Activated CD8-positive, alpha-beta memory T cell treated with anti-CD3 and anti-CD28 coated beads for 1 hour (primary cell): Measurements from ENCODE around the gene CCN6.

Experiments
- DNase-seq, 2 donors: peaks; one replicate each; pipeline ENCODE4 v3.0.0-alpha.2; 2020; ENCODE audit warnings: low read depth in 1 of 2; ENCODE audit errors: extremely low read depth in 1 of 2

Gene CCN6

DNA sequence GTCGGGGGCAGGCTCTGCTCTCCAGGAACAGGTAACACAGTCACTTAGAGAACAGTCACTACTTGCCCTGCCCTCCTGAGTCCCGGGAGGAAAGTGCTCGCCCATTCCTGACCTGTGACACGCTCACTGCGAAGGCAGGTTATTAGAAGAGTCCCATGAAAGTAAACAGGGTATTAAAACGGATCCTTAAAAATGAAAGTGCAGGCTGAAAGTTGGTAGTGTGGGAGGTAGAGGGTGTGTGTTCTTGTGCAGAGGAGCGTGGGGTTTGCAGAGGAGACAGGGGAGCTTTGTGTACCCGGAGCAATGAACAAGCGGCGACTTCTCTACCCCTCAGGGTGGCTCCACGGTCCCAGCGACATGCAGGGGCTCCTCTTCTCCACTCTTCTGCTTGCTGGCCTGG is at the start of gene CCN6:
Gene CCN6 (plus strand): TSS at position 104 of the 400 bp plus-strand sequence. CDS start 254 bp downstream, at position 358.
- no peak for DNase-seq

DNA sequence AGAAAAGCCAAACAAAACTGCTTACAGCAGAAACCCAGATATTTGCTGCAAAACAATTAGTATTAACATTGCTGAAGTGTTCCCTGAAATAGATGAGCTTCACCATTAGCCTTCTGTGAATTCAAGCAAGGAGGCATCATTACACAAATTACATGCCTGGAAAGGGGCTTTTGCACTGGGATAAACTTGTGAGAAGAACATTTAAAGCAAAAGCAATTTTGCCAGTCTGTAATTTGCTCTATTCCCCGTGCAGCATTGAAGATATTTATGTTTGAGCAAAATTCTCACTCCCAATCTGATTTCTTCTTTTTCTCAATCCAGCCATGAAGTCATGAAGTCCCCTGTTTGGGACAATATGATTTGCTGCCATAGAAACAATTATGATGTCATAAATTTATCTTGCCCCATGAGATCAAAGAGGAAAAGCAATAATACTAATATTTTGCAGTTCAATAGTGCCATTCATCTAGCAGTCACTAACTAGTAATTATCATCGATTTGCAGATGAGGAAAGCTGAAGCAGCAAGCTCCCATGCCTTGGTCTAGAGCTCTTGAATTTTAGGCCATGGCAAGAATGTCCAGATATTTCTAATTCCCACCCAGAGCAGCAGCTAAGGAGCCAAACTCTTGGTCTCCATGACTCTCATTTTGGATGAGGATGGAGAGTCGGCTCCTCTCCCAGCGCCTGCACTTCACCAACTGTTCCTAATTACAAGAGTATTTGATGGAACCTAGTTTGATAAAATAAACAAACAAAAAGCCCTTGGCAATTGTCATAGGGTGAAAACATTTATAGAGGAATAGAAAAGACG is 49.5 kb upstream of the CCN6 start:
- DNase-seq: no peak

DNA sequence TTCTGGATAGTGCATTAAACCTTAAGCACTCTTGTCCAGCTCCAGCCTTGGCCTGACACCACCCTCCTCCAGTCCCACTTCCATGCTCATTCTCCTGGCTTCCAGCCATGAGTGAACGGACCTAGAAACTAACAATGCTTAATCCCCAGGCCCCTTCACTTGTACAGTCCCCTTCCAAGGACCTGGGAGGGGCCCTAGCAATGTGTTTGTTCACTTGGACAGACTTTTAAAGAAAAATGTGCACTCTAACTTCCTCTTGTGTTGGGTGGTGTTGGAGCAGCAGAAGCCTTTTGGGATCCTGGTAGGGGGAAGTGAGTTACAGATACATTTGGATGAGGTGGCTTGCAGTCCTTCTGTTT is 48.9 kb upstream of the CCN6 start:
- no peak for DNase-seq

DNA sequence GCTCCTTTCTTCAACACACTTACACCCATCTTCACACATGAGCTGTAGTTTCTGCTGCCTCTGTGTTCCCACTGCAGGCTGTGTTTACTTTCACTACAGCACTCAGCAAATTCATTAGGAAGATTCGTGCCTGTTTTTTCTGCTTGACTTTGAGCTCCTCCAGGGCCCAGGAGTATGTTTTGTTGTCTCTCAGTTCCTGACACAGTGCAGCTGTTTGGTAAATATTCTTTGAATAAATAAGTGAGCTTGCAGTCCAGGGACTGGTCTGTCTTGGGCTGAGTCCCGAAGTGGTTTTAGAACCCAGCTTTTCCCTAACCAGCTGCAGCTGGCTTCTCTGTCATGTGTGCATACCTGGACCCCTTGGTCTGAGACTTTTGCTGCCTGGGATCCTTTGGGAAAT is 46.6 kb upstream of the CCN6 start:
- DNase-seq: no peak

DNA sequence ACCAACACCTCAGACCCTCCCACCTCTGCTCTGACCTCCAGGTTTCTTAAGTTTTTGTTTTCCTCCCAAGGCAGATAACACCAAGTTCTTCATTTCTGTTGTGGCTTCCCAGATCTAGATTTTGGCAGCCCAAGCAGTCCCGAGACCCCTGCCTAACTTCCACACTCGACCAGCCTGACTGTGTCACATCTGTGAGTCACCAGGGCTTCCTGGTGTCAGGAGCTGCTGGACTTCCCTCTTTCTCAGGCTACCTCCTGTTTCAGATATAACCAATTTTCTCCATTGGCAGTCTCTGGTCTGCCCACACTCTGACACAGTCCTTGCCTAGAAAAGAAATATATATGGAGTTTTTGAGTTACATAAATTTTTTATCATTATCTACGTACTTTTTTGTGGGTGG is 46.1 kb upstream of the CCN6 start:
- DNase-seq: no peak

DNA sequence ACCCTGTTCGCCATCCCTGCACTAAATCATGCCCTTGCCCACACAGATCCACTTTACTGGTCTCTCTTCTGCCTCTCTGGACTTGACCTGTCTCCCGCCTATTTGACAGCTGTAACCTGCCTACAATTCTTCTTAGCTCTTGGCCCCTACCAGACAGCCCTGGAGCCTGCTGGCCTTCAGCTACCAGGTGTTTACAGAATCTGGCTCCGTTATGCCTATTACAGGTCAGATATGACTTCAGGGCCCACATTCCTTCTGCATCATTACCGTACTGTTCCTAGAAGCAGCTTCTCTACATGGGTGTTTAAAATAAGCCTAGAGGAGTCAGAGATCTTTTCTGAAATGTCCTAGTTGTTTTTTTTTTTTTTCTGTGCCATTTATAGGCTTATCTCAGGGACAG is 45.4 kb upstream of the CCN6 start:
- DNase-seq: no peak

DNA sequence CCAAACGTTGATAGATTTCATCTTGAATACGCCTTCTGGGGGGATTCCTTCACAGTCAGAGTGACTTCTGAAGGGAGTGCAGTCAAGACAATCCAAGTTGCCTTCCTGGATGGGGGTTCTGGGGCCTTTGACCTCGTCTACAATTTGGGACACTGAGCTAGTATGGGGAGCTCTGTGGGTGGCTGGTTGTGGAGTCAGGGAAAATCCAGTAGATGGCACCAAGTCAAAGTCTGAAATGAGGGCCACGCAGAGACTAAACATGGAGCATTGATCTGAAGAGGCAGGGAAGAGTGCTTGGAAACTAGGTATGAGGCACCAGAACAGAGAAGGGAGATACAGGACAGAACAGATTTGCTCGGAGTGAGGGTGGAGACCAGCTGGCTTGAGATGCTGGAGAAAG is 43.6 kb upstream of the CCN6 start:
- no peak for DNase-seq

DNA sequence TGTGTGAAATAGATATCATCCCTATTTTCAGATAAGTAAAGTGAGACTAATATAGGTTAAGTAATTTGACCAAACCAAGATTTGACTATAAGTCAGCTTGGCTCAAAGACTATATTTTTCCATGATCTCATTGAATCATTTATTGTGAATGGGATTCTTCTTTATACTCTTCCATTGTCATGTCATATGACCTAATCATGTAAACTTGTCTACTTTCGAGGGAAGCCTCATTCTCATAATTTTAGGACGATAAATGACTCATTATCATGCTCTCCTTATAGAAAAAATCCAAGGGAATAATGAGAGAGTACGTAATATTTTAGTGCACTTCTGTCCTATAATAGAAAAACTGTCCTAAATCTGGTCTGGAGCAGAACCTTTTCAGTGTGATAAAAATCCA is 40.9 kb upstream of the CCN6 start:
- no peak for DNase-seq

DNA sequence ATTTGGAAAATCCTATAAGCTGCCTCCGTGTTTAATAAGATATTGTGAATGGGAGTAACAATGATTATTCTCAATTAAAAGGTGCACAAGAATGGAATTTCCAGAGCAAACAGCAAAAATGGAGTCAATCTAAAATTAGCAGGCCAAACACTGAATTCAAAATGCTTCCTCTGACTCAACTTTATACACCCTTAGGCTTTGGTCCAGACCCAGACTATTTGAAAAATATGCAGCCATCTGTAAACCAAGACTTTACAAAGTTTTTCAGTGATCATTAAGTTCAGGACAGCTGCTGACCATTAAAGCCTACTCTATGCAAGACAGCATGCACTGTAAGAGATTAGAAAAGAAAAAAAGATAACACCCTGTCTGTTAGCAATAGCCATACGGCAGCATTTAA is 39.4 kb upstream of the CCN6 start:
- no peak for DNase-seq

DNA sequence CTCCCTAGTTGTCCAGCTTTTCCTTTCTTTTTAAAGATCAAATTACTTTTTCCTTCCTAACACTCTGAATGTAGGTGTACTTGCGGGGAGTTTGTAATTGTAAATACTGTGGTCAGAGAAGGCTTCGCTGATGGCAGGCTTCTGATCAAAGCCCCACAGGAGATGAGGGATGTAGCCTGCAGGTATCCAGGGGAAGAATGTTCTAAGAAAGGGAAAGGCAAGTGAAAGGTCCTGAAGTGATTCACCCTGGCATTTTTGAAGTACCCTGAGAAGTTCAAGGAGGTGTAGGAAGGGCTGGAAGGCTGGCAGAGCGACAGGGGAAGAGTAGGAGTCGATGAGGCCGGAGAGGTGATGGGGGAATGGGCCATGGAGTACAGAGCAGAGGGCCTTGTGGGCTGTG is 38.2 kb upstream of the CCN6 start:
- no peak for DNase-seq

DNA sequence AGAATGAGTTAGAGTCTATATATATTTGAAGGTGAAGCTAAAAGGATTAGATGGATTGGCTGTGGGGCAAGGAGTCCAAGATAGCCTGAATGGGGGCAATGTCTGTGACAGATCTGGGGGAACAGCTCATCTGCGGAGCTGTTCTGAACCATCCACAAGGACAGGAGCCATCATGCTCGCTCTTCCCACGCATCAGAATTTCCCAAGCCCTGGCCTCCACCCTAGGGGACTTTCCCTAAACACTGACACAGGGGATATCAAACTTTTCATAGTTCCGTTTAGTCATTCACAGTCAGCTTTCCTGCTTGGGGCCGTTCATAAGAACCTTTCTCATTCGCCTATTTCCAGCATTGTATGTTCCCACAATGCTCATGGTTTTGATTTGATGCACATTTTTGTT is 37.6 kb upstream of the CCN6 start:
- no peak for DNase-seq

DNA sequence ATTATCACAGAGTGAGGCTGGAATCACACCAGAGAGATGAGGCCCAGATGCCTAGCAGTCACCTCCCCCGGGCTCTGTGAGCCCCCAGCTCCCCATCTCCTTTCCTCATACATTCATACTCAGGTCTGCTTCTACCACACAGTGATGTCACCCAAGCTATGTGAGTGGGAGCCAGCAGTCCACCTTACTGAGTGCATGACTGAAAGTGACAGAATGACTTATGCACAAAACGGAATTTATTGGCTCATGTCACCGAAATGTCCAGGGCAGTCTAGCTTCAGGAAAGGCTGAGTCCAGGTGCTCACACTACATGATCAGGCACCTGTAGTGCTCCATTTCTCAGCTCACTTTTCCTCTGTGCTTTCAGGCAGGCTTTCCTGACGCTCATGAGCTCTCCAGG is 36.7 kb upstream of the CCN6 start:
- DNase-seq: no peak

DNA sequence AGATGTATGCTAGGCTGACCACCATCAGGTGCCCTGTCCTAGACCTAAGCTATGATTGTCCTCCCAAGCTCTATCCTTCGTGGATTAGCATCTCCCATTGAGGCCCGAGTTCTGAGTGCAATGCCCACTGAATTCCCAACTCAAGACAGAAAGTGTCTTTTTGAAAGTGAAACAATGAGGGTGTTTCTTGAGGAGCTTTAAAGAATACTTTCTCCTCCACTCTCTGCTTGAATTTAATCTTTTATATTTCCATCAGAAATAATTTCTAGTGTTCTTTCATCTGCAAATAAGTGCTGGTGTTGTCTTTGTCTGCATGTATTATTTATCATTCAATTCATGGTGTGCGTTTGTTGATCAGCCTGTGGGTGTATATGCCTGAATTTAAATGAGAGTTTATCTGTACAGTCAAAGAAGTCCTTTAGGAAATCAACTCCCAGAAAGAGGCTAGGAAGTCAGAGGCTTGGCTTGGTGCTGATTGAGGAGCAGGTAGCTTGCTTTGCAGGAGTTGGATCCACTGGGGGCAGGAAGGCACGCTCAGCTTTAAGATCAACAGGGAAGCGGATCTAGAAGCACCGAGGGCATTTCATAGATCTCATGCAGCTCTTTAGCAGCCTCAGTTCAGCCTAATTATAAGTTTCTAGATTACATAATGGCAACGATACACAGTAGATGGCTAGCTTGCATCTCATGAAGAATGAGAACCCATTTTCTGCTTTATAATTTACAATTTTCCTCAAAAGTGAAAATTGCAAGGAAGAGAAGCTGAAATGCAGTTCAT is 36.0 kb upstream of the CCN6 start:
- no peak for DNase-seq

DNA sequence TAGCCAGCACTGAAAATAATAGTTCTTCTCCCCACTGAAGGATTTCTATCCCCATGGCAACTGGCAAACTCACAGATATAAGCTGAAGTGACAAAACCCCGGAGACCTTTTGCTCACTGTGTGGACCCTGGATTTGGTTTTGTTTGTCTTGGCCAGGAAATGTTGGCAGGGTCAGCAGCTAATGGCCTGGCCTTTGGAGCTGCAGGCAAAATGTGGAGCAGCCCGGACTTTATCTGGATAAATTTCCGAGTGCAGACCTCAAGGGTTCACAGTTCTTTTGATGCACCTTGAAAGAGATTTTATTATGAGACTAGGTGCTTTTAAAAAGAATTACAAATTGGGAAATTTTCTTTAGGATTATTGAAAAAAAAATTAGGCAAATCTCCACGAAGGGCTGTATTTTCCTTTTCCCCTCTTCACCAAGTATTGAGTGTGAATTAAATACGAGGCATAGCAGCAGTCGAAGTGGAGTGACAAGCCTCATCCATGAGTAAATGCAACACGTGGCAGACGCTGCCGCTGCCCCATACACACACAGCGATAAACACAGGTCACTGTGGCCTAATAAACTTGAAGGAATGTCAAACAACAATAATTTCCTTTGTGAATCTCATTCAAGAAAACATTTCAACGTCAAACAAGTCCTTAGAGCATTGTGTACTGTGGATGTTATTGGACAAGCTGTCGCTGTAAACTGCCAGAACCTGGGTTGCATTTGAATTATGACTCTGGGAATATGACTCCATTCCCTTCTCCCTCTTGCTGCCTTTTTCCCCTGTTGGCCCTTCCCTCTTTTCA is 35.1 kb upstream of the CCN6 start:
- no peak for DNase-seq

DNA sequence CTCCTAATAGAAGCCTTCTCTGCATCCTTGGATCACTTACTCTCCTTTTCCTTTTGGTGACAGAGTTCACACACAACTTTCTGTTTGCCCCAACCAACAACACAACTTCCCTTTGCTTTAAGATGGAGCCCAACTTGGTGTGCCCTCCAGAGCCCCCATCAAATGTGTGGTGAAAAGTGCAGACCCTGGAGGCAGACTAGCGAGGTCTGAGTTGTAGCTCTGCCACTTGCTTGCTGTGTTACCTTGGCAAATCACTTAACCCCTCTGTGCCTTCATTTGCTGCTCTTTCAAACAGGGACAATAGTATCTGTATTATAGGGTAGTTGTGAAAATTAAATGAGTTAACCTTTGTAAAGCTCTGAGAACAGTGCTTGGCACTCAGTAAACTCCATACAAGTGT is 34.3 kb upstream of the CCN6 start:
- DNase-seq: no peak

DNA sequence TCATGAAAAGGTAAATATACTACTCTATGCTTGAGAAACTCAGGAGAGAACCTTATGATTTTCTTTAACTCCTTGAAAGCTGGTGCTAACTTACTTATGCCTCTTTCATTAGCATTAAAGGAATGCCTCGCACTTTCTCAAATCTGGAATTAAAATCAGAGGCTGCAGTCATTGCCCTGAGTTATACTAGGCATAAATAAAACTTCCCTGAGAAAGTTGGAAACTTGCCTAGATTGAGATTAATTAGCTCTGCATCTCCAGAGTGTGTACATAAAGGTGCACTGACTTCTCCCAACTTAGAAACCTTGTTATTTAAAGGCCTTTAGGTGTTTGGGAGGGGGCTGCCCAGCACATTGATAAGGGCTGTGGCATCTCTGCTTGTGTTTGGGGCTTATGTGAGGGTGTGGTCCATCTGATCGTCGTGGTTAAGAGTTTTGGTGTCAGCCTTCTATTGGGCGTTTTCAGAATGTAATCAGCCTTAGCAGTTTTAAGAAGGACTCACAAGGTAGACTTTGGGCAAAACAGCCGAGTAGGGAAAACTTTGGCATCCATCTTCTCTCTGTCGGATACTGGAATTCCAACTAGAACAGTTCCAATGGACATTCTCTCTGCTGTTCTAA is 32.1 kb upstream of the CCN6 start:
- DNase-seq: no peak

DNA sequence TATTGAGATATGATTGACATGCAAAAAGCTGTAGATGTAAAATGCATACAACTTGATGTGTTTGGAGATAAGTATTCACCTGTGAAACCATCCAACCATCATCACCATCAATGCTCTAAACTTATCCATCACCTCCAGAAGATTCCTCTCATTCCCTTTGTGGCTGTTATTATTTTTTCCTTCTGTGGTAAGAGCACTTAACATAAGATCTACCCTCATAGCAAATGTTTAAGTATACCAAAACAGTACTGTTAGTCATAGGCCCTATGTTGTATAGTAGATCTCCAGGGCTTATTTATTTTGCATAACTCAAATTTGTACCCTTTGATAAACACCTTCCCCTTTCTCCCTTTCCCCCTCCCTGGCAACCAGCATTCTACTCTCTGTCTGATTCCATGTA is 31.2 kb upstream of the CCN6 start:
- DNase-seq: no peak

DNA sequence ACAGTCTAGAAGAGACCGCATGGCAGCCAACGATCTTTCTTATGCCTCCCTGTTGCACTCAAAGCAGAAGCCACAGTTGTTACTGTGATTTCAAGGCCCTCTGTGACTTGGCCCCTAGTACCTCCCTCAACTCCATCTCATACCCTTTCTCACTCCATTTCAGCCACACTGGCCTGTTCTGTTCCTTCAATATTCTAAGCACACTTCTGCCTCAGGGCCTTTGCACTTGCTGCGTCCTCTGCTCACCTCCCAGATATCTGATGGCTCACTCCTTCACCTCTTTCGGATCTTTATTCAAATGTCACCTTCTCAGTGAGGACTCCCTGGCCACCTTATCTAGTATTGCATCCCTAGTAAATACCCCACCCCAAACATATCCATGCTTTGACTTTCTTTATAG is 29.4 kb upstream of the CCN6 start:
- no peak for DNase-seq

DNA sequence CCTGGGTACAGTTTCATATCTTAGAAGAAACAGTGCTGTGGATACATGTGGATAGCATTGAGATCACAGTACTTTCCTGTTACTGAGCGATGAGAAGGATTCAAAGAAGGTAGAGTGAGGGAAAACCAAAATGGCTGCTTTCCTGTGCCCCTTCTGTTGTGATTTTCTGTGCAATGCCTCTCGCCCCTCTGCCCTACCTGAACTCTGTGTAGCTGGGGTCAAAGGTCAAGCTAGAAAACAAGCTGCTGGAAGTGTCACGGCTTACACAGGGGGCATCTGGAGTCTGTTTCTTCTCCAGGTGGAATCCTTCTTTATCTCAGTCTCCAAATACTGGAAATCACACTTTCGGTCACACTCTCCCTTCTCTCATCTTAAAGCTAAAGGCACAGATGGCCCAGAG is 27.0 kb upstream of the CCN6 start:
- no peak for DNase-seq

DNA sequence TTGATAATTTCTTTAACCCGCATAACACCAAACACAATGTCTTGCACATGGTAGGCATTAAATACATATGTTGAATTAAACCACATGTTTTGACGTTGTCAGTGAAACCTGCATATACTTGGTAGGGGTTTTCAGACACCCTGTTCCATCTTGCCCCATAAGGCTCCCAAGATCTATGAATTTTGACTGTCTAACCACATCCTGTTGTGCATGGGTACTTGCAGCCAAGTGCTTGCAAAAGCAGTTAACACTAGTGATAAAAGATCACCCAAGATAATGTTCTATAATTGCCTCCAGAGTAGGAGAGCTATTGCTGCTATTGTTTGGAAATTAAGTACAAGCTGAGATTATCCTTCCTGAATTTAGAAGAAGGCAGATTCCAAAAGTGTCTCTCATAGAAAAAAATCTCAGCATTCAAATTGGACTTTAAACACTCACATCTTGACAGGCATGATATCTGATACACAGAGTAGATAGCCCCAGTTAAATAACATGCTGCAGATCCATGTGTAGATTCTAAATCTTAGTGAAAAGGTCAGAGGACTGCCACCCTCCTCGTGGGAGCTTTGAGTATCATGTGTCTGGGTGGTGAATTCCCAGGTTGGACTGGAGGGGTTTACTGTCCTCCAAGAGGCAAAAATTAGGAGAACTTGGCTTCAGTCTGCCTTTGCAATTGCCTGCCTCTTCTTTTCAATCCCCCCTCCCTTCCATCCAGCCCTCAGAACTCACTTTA is 25.8 kb upstream of the CCN6 start:
- DNase-seq: no peak
